ENCODE data around the gene HEXD.

DNA sequence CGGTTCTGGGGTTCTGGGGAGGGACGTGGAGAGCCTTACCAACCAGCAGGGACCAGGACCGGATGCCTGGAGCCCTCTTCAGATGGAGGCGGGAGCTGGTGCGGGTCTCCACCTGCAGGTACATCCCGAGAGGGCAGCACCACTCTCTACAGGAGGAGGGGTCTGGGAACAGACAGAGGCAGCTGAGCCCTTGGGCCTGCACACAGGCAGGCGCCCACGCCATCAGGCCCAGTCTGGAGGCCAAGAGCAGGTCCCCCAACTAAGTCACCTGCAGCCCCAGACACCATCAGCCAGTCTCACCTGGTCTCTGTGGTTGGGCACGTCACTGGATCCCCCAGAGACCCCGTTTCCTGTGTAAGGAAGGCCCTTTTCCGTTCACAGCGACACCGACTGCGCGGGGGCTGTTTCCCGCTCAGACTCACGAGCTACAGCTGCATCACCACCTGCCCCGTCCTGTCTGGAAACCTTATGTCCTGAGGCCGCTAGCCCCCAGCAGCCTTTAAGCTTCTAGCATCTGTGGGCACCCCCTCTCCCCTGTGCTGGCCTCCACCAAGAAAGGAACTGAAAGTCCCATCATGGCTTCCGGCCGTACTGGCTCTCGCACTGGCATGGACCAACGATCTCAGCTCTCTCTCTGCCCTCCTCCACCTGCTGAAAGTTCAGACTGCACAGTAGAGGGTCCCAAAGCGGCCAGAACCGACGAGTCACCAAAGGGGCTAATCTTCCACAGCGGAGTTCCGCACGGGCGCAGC lies 31.2 kb downstream of the HEXD start:
- TF ChIP-seq, protein P1, sequence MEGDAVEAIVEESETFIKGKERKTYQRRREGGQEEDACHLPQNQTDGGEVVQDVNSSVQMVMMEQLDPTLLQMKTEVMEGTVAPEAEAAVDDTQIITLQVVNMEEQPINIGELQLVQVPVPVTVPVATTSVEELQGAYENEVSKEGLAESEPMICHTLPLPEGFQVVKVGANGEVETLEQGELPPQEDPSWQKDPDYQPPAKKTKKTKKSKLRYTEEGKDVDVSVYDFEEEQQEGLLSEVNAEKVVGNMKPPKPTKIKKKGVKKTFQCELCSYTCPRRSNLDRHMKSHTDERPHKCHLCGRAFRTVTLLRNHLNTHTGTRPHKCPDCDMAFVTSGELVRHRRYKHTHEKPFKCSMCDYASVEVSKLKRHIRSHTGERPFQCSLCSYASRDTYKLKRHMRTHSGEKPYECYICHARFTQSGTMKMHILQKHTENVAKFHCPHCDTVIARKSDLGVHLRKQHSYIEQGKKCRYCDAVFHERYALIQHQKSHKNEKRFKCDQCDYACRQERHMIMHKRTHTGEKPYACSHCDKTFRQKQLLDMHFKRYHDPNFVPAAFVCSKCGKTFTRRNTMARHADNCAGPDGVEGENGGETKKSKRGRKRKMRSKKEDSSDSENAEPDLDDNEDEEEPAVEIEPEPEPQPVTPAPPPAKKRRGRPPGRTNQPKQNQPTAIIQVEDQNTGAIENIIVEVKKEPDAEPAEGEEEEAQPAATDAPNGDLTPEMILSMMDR (IDR thresholded peaks at IDR 0.05): no peak
- TF ChIP-seq POLR2AphosphoS5 (IDR thresholded peaks at IDR 0.05; ENCODE audit: insufficient read depth in 1 of 2, low read depth in 1 of 2): peak in 1 of 2 donors; percentile 45
- no peak for TF ChIP-seq POLR2A (IDR thresholded peaks at IDR 0.05)

Measured in vagina (tissue), 2 donors.